ENCODE data around the gene ATP2B2. TPM values are rescaled to one million over a fixed set of nuclear protein-coding genes. Genes with fewer than 3 reads are reported as not detected.

ATP2B2 gene
- total RNA-seq, 1 donor from 2014 or later, result not detected

- intact Hi-C loops (cut with micrococcal nuclease), result no loop called here
These were observed 219.9 kb downstream of the ATP2B2 start for GRCh38 chr3:10285272-10286132.

GRCh38 chr3:10284496-10284895 lies 220.9 kb downstream of the ATP2B2 start:
- intact Hi-C loops (cut with micrococcal nuclease), result no loop called here

GRCh38 chr3:10283638-10284037 lies 221.7 kb downstream of the ATP2B2 start:
- intact Hi-C loops (cut with micrococcal nuclease), result no loop called here

GRCh38 chr3:10281951-10282350 lies 223.4 kb downstream of the ATP2B2 start:
- intact Hi-C loops (cut with micrococcal nuclease), result no loop called here

GRCh38 chr3:10280571-10280970 lies 224.8 kb downstream of the ATP2B2 start:
- intact Hi-C loops (cut with micrococcal nuclease), result no loop called here

GRCh38 chr3:10280177-10280529 lies 225.2 kb downstream of the ATP2B2 start:
- intact Hi-C loops (cut with micrococcal nuclease), result no loop called here

GRCh38 chr3:10279384-10280176 lies 225.8 kb downstream of the ATP2B2 start:
- intact Hi-C loops (cut with micrococcal nuclease), result no loop called here

- intact Hi-C loops (cut with micrococcal nuclease), result no loop called here
These were observed 226.9 kb downstream of the ATP2B2 start for GRCh38 chr3:10278501-10278900.

GRCh38 chr3:10277115-10277625 lies 228.2 kb downstream of the ATP2B2 start:
- intact Hi-C loops (cut with micrococcal nuclease), result no loop called here

GRCh38 chr3:10274601-10275000 lies 230.8 kb downstream of the ATP2B2 start:
- intact Hi-C loops (cut with micrococcal nuclease), result no loop called here

Other genes starting within 250 kb of the ATP2B2 start
- gene GHRL, start 212.6 kb downstream of the ATP2B2 start, total RNA-seq, result 0.48 and 0.55 TPM in 2 replicates
- gene SEC13, start 184.5 kb downstream of the ATP2B2 start, total RNA-seq, result 108 and 109 TPM in 2 replicates

All from T-helper 2 cell treated with Interferon-gamma antibody and Interleukin-4, amounts not matched to agents 100 ng/mL and 5 ng/mL, for 36 hours (primary cell).